GM19240 (cell line): ENCODE data around the gene G6PC3.
"Not testable (repeated sequence)": the region's sequence is repeated elsewhere in the genome, so short reads cannot be mapped to it uniquely, and the experiment has no call there.

ENCODE experiments used
- DNase-seq: peaks from one replicate; pipeline ENCODE4 v3.0.0; 2011; ENCODE audit warnings: low spot score; ENCODE audit not compliant: insufficient read length

Gene G6PC3

DNA sequence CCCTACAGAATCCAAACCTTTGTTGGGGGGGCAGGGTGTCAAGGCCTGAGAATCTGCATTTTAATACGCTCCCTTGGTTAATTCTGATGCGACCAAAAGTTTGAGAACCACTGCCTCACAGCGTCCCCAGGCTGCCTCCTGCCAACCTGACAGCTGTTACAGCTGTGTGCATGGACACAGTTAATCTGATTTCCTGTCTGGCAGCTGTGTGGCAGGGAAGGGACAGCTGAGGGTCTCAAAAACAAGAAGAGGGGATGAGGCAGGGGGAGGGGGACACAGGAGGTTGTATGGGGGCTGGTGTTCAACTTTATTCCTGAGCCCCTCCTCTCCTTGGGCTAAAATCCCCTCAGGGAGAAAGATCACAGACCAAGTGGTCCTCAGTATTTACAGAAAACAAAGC, 35.4 kb downstream of the G6PC3 start:
- DNase-seq: no peak

DNA sequence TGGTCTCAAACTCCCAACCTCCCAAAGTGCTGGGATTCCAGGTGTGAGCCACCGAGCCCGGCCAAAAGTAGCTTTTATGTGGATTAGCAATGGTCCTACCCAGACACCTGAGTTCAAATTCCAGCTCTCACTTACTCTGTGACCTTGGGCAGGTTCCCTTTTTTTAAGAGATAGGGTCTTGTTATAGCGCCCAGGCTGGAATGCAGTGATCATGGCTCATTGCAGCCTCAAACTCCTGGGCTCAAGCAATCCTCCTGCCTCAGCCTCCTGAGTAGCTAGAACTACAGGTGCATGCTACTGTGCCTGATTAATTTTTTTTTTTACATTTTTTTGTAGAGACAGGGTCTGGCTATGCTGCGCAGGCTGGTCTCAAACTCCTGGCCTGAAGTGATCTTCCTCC, 36.3 kb downstream of the G6PC3 start:
- no peak for DNase-seq

DNA sequence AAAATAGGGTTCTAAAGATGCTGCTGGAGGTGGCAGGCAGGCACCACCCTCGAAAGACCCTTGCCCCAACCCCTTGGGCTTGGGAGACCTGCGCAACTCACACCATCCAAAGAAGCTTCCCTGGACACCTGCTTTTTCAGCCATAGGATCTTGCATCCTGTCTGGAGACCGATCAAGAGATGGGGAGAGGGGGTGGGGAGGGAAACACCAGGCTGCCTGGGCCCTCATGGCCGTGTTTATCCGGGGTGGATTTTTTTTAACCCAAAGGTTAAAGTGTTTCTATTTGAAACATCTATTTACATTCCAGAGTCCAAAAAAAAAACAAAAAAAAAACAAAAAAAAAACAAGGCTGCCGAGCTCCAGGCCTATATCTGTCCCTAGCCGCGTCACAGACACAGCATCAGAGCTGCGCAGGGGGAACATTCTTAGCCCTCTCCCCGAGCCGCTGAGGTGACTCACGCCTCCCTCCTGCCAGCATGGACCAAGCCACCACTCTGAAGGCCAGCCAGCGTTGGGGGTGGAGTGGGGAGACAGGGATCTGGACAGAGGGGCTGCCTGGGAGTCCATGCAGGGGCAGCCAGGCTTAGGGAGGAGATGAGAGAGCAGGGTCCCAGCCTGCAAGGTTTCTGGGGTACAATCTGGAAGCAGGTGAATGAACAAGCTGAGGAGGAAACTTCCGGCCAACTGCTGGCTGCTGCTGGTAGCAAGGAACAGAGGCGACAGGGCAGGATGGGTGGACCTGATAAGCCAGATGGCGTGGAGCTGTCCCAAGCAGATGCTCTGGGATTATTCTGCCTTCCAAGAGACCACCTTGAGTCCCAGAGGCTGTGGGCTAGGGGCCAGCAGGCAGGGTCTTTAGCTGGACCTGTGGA, 38.1 kb downstream of the G6PC3 start:
- no peak for DNase-seq

DNA sequence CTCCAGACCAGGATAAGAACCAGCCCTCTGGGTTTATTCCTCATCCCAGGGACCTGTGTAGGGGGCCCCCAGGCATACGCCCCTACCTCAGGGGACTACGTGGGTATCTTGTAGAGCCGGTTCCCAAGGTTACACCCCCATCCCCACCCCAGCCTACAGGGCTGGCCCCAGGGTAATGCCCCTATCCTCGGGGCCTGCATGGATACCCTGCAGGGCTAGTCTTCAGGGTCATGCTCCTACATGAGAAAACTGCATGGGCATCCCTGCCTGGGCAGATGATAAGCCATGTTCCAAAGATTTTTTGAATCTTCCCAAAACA, 38.7 kb downstream of the G6PC3 start:
- DNase-seq: no peak

DNA sequence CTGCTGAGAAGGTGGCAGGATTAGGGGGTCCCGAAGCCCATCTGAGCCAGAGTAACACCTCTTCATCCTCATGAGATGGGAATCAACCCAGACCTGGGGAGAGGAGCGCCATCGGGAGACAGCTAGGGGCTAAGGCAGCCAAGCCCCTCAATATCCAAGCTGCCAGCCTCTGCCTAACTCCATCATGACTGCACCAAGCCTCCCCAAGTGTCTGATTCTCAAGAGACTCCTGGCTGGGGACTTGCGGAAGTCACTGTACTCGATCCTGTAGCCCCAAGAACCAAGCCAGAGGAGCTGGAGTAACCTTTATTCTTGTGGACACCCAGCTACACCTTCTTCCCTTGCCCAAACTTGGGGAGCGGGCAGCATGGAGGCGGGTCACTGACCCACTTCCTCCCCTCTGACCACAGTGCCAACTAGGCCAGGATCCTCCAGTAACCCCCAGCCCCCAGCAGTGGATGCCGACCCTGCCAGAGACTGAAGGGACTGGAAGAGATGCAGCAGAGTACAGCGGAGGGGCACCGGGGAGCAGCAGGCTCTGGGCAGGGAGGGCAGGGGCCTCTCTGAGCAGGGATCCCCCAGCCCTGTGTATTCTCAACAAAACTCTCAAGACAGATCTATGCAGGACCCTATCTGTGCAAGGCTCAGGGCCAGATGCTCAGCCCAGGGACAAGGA, 39.6 kb downstream of the G6PC3 start:
- no peak for DNase-seq

DNA sequence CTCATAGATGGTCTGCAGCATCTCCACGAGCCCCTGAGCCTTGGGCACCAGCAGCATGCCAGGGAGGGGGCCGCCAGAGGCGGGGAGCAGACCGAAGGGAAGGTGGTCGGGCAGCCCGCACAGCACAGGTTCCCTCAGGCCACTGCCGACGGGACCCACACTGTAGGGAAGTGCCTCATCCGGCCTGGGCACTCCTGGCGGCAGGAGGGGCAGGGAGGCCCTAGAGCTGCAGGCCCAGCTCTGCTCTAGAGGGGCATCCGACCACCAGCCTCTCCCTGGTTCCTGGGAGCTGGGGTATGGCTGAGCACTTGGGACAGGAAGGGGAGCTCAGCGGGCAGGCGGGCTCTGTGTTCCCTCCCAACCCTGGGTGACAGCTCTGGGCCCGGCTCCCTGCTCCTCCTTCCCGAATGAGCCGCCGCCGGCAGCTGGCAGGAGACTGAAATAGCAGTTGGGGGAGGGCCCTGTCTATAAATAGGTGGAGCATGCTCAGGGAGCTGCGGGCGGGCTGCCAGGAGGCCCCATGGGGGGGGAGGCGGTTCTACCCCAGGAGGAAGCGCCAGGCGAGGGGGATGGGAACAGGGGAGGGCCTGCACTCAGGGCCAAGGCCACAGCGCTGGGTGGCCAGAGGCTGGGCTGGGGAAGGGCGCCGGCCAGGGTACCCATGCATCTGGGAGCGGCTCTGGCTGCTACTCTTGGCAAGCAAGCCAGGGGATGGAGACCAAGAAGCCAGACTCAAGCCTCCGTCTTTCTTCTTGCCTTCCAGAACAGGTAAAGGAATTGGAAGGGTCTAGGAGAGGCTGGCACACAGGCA, 40.5 kb downstream of the G6PC3 start:
- peak; percentile 62 for DNase-seq

DNA sequence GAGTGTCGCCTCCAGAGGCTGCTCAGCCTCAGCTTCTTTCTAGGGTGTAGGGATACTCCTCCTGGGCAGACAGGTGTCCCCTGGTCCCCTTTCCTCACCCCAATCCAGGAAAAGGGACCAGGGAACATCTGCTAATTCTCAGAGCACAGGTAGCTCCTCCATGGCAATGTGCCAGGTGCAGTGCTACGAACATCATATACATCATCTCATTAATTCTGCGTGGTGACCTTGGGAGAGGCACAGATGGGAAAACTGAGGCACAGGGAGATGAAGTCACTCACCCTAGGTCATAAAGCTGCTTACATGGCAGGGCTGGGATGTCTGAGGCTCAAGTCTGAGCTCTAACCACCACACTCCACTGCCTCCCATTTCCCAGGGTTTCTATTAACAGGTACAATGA, 41.2 kb downstream of the G6PC3 start:
- DNase-seq: no peak

DNA sequence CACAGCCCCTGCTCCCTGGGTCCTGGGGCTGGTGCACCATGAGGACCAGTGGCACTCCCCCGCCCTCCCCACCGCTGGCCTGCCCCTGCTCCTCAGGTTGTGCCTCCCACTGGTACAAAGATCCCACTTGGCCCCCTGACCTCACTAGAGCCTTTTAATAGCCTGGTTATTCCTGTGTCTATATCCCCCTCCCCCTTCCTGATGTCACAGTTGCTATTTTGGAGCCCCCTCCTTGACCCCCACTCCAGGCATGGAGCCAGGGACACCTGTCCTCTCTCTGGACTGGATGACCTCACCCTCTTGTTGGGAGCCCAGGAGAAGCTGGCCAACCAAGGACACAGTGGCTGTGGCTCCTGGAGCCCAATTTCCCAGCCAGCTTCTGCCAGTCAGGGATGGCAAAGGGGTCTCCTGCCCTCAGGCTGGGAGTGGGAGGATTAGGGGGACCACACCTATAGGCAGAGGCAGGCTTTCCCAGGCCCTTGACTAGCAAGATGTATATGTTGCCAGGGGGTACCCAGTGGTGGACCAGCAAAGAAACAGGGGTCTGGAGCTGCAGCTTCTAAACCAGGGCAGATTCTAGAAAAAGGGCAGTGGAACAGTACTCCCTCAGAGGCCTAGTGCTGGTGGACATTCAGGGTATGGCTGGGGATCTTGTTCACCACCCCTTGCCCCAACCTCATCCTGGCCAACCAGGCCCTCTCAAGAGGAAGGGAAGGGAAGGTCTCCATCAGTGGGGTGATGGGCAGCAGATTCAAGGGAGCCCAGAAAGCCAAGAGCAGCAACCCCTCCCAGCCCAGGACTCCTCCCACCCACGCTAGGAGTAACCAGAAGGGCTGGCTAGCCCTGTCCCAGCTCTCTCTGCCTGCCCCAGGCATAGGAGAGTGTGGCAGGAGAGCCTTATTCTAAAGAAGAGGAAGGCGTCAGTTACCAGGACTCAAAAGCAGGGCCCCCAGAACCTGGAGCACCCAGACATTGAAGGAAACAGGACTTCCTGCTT, 42.0 kb downstream of the G6PC3 start:
- no peak for DNase-seq

DNA sequence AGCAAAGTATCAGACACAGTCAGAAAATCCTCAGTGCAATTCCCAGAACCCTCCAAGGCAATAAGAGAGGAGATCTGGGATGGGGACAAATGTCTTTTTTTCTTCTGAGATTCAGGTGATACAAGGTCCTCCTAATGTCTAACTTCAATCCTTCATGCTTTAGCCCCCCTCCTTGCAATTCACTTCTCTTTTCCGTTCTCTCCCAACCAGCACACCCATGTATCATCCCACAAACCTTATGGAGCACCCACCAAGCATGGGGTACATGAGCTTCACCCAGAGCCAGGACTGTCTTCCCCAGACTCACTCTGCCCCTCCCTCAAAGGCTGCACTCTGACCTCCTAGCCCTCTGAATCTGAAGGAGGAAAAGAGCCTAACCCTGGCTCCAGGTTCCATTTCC, 42.8 kb downstream of the G6PC3 start:
- DNase-seq: no peak

DNA sequence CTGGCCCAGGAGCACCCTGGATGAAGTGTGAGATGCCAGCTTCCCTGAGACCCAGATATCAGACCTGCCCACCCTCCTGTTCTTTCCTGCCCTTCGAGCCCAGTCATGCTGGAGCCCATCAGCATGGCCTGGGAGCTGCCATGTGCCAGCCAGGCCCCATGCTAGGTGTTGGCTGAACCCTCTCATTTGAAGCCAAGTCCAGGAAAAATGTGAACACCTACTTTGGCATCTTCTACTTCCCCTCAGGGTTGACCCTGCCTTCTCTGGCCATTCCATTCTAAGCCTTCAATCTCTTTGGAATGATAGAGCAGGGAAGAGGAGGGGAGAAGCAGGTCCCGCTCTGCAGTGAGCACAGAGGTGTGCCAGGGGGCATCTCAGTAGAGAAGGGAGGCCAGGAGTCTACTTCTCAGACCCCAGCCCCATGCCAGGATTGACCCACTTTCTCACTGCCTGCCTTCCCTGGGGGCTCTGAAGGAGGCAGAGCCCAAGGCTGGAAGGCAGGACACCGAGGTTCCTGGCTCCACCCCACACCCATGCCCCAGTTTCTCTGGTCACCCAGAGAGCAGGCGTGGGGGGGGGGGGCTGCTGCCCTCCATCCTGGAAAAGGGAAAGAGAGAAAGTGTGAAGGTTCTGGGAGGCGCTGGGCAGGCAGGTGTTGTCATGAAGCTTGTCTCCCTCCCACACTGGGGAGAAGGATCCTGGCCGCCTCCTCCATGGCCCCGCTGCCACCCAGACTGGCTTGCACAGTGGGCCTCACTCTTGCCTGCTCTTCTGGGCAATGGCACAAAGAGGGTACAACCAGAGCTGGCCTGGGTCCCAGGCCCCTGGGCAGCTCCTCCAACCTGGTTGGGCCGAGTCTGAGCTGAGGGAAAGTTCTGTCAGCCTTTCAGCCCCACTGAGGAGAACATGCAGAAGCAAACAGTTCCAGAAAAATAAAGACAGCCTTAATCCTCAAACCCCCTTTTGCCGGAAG, 43.6 kb downstream of the G6PC3 start:
- DNase-seq: no peak

DNA sequence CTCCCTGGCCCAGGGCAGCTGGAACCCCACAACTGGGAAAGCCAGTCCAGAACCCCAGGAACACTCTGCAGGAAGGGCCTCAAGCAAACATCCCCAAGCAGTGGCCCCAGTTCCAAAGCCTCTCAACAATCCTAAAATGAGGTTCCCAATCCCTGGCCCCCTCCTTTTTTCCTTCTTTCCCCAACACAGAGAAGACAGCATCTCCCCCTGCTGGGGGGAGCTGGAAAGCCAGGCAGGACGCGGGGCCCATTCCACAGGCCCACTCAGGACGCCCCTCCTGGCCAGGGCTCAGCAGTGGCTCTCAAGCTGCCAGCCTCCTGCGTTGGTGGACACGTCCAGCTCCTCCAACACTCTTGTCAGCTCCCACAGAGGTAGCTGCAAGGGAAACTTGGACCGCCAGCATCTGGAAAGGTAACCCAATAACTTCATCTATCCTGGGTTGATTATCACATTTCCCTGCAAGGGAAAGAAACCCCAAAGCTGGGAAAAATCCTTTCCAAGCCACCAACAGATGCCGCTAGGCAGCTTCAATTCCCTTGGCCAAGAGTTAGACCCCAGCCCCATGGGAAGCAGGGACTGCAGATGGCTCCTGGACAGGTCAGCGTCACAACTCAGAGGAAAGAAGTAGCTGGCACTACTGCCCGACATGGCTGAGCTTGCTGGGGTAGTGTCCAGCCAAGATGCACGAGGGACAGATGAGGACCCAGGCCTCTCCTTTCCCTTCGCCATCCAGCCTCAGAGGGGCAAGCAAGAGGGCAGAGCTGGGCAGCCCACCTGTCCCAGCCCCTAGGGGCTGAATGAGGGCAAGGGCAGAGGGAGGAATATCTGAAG, 45.3 kb downstream of the G6PC3 start:
- no peak for DNase-seq

DNA sequence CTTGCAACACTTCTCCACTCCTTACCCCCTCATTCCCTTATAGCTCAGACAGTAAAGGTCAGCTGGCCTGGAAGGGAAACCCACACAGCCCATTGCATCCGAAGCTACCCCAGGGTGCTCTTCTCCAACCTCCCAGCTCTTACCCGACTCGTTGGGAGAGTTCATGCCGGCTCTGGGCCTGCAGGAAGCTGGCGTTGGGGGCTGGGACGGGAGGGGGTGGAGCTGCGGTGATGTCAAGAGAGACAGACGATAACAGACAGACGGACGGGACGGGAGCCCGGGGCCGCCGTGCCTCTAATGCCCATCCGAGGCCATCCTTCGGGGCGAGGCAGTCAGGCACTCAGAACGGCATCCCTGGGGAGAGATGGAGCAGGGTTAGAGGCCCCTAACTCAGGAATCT, 46.8 kb downstream of the G6PC3 start:
- no peak for DNase-seq

DNA sequence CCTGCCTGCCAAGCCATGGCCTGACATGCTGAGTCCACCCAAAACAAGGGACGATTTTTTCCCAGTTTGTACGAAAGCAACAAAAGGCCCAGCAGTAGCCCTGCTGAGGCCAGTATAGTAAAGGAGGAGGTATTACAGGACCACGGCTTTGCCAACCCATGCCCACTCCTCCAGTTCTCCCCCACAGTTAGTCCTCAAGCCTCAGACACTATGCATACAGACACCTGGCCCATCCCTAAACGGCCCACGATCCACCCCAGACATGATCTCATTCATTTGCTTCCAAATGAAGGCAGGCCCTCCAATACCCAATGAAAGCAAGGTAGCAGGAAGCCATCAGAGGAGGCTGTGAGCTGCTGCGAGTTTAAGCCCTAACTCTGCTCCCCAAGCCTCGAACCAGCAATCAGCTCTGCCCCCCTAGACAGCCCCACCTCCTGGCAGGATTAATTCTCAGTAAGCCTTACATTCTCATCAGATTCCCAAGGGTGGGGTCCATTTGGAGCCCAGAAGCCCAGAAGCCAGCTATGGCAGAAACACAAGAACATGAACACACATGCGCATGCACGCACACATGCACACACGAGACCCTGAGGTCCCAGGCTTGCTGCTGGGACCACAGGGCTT, 48.0 kb downstream of the G6PC3 start:
- DNase-seq: no peak

DNA sequence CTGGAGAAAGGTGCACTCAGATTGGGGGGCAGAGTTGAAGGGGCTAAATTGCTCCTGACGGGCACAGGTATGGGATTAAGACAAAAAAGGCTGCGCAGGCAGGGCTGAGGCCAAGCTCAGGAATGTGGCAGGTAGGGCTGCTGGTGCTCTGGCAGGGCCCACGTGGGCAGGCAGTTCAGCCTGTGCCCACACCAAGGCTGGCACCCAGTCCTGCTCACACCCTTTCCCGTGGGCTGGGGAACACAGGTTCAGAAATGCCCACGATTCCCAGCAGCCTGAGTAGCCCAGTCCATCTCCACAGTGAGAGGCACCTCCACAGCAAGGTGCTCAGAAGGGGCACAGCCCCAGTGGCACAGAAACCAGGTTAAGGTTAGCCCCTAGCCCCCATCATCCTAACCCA, 48.5 kb downstream of the G6PC3 start:
- DNase-seq: no peak

DNA sequence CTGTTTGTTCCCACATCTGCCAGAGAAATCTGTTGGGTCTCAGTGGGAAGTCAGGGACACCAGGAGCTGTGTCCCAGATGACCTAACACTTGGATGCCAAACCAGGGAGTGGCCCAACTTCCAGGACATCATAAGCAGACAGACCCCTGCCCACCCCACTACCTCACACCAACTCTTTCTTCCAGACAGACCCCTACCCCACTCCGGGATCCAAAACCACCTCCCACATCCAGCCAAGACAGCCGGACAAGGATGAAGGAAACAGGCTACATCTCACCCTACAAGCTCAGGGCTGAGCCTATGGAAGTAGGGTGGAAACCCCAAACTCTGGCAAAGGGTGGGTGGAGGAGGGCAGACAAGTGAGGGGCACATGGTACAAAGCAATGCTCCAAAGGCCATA, 49.3 kb downstream of the G6PC3 start:
- no peak for DNase-seq

DNA sequence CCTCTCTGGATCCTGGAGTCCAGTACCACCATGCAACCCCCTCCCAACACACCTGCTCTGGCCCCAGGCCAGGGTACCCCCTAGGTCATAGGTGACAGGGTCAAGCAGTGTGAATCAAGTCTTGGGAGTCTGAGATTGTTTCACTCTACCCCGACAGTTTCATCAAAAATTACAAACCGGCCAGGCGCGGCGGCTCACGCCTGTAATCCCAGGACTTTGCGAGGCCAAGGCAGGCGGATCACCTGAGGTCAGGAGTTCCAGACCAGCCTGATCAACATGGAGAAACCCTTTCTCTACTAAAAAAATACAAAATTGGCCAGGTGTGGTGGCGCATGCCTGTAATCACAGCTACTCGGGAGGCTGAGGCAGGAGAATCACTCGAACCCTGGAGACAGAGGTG, 49.7 kb downstream of the G6PC3 start:
- DNase-seq: not testable (repeated sequence)

DNA sequence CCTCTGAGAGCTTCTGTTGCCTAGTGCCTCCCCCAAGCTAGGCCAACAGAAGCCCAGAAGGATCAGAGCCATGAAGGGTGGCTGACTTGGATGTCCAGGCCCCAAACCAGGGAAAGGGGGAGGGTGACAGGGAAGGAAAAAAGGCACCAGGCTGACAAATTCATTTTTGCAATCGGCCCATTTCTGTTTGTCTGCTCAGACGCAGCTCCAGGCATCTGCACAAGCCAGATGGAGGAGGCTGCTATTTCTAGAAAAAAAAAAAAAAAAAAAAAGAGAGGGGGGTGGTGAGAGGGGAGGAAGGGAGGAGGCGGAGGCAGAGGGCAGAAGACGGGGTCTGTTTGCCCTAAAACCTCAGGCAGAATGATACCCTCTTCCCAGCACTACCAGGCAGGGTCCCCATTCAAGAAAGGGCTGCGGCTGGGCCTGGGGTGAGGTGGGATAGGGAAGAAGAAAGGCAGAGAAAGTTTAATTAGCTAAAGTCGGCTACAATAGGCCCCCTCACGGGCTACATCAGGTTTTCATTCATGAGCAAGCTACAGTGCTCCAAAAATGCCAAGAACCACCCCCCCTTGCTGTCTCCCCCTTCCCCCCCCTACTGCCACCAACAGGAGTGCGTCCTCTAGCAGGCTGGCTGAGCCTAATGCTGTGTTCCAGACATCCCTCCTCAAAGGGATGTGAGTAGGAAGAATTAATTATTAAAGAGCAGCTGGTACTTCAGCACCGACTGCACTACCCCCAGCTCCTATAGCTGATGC, 50.5 kb downstream of the G6PC3 start:
- no peak for DNase-seq
